Endothelial cell (in vitro differentiated cells): ENCODE measurements around the gene ECPAS. TPM values are rescaled to one million over a fixed set of nuclear protein-coding genes. Genes with fewer than 3 reads are reported as not detected.
A peak's percentile ranks its signal among the peaks of the same experiment; 100 is the strongest.
"Not testable (repeated sequence)": the region's sequence is repeated elsewhere in the genome, so short reads cannot be mapped to it uniquely, and the experiment has no call there.

ENCODE experiments used
- DNase-seq: peaks from one replicate; pipeline ENCODE4 v3.0.0; 2021; ENCODE audit warnings: low spot score
- H3K27ac Mint-ChIP-seq: one replicate; pipeline ENCODE4 v1.8.0; 2021; ENCODE audit warnings: mixed read lengths, inconsistent platforms; ENCODE audit not compliant: unreplicated experiment
- H3K27me3 Mint-ChIP-seq: one replicate; pipeline ENCODE4 v1.8.0; 2021; ENCODE audit warnings: mild to moderate bottlenecking, moderate library complexity, mixed read lengths, inconsistent platforms; ENCODE audit not compliant: unreplicated experiment
- H3K36me3 Mint-ChIP-seq: one replicate; pipeline ENCODE4 v1.8.0; 2021; ENCODE audit warnings: mild to moderate bottlenecking, low read depth, mixed read lengths, inconsistent platforms; ENCODE audit not compliant: unreplicated experiment
- H3K4me1 Mint-ChIP-seq: one replicate; pipeline ENCODE4 v1.8.0; 2021; ENCODE audit warnings: mild to moderate bottlenecking, mixed read lengths, inconsistent platforms; ENCODE audit not compliant: unreplicated experiment
- H3K4me3 Mint-ChIP-seq: one replicate; pipeline ENCODE4 v1.8.0; 2021; ENCODE audit warnings: mild to moderate bottlenecking, mixed read lengths, inconsistent platforms; ENCODE audit not compliant: unreplicated experiment
- H3K9me3 Mint-ChIP-seq: one replicate; pipeline ENCODE4 v1.8.0; 2021; ENCODE audit warnings: mixed read lengths, inconsistent platforms; ENCODE audit not compliant: unreplicated experiment
- CTCF ChIP-seq: fragments of 200-600 bp; sonication (generic); IDR thresholded peaks from one replicate; pipeline ENCODE4 v1.5.0; 2021; ENCODE audit warnings: antibody characterized with exemption; ENCODE audit not compliant: unreplicated experiment
- total RNA-seq: library from RNA; stranded (reverse); fragmentation: NEBNext Ultra II Directional; extraction: Animal tissue kit (Norgen Biotek cat#: 25700); gene quantifications from one replicate; pipeline ENCODE4 v1.2.1, GENCODE V29; 2021; ENCODE audit not compliant: unreplicated experiment

Gene ECPAS
- total RNA-seq, 1 donor from 2014 or later = 111 TPM

- H3K27ac Mint-ChIP-seq = no peak overlapping the region
- no peaks in the 10 kb centered on the region for H3K4me1 Mint-ChIP-seq
- no peak for TF ChIP-seq CTCF
- H3K27me3 Mint-ChIP-seq = no peaks in the 10 kb centered on the region
- no peaks in the 10 kb centered on the region for H3K36me3 Mint-ChIP-seq
- H3K4me3 Mint-ChIP-seq = no peak overlapping the region
- no peaks in the 10 kb centered on the region for H3K9me3 Mint-ChIP-seq
- DNase-seq = no peak
These were observed 18.3 kb upstream of the ECPAS start for GRCh38 chr9:111502506-111502905.

- DNase-seq = no peak
- Mint-ChIP-seq H3K9me3 (no peaks in the 10 kb centered on the region), H3K4me3 (no peak overlapping the region), H3K4me1 (no peaks in the 10 kb centered on the region), H3K36me3 (no peaks in the 10 kb centered on the region), H3K27ac (no peak overlapping the region), H3K27me3 (no peaks in the 10 kb centered on the region)
- TF ChIP-seq CTCF = no peak
These were observed 17.5 kb upstream of the ECPAS start for GRCh38 chr9:111501648-111502047.

GRCh38 chr9:111501005-111501562 is 16.9 kb upstream of the ECPAS start:
- no peaks in the 10 kb centered on the region for H3K36me3 Mint-ChIP-seq
- H3K27ac Mint-ChIP-seq = no peak overlapping the region
- no peak overlapping the region for H3K4me3 Mint-ChIP-seq
- H3K27me3 Mint-ChIP-seq = no peaks in the 10 kb centered on the region
- H3K9me3 Mint-ChIP-seq = no peaks in the 10 kb centered on the region
- no peak for TF ChIP-seq CTCF
- DNase-seq = no peak
- H3K4me1 Mint-ChIP-seq = no peaks in the 10 kb centered on the region

GRCh38 chr9:111497196-111497595 is 13.0 kb upstream of the ECPAS start:
- not testable (repeated sequence) for H3K36me3 Mint-ChIP-seq, H3K4me3 Mint-ChIP-seq, H3K27ac Mint-ChIP-seq, H3K9me3 Mint-ChIP-seq, H3K4me1 Mint-ChIP-seq, DNase-seq, H3K27me3 Mint-ChIP-seq

- no peak for TF ChIP-seq CTCF
- H3K36me3 Mint-ChIP-seq = peaks cover 4% of the 10 kb centered on the region
These were observed 350 bp upstream of the ECPAS start for GRCh38 chr9:111484572-111484894.

More at GRCh38 chr9:111484572-111484894, 350 bp upstream of the ECPAS start:
- Mint-ChIP-seq H3K27ac (peak overlapping the region; percentile 95), H3K4me1 (peaks cover 19% of the 10 kb centered on the region), H3K9me3 (no peaks in the 10 kb centered on the region), H3K4me3 (peak overlapping the region; percentile 94), H3K27me3 (peaks cover 8% of the 10 kb centered on the region)
- DNase-seq = no peak
